ENCODE results near the gene PIPOX. TPM values are rescaled to one million over a fixed set of nuclear protein-coding genes. Genes with fewer than 3 reads are reported as not detected.

Gene PIPOX
- total RNA-seq, 1 donor: 1.7 TPM

DNA sequence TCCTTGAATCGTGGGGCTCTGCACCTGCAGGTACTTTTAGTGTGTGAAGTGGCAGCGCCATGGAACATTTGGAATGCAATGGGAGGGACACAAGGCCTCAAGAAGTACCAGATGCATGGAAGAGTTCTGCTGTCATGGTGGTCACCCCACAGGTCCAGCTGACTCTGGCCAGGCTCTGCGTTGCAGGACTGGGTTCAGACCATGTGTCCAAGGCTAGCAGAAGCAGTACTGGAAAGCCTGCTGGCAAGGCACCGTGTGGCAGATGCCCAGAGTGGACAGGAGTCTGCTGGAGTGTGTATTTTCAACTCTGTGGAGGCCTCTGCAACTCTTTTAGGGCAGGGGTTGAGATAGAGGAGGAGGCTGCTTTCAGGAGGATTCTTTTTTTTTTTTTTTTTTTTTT lies 2.1 kb downstream of the PIPOX start:
- no peak overlapping the region for H3K4me3 ChIP-seq (ENCODE audit: low read depth, low read length)
- TF ChIP-seq, protein P1, sequence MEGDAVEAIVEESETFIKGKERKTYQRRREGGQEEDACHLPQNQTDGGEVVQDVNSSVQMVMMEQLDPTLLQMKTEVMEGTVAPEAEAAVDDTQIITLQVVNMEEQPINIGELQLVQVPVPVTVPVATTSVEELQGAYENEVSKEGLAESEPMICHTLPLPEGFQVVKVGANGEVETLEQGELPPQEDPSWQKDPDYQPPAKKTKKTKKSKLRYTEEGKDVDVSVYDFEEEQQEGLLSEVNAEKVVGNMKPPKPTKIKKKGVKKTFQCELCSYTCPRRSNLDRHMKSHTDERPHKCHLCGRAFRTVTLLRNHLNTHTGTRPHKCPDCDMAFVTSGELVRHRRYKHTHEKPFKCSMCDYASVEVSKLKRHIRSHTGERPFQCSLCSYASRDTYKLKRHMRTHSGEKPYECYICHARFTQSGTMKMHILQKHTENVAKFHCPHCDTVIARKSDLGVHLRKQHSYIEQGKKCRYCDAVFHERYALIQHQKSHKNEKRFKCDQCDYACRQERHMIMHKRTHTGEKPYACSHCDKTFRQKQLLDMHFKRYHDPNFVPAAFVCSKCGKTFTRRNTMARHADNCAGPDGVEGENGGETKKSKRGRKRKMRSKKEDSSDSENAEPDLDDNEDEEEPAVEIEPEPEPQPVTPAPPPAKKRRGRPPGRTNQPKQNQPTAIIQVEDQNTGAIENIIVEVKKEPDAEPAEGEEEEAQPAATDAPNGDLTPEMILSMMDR (IDR thresholded peaks at IDR 0.05; ENCODE audit: insufficient read depth, low read depth, low read length): no peak
- DNase-seq (ENCODE audit: low read depth): no peak

DNA sequence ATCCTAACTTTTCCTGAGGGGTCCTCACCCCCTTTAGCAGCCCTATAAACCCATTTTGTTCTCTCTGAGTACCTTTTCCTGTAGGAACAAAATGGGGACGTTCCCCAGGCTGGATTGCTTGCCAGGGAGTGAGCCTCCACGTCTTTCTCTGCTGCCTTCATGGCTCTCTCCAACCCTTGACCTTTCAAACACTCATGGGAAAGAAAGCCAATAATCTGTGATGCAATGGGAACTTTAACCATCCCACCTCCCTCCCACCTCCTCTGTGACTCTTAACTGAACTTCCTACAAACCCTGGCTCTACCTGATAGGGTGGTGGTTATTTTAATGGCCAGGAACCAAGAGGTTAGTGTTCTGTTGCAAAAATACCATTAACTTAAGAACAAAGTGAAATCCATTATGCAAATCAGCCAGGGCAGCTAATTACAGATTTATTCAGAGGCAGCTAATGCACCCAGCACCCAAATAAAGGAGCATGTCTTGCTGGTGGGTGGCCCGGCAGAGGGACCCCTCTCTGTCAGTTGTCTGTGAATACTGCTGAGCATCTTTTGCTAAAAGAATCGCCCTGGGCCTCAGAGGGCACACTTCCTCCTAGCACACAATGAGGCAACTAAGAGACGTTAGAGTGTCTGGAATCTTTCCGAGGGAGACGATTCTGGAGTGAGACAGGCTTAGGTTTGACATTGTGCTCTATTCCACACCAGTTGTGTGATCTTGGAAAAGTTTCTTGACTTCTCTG lies 3.0 kb downstream of the PIPOX start:
- H3K4me3 ChIP-seq (ENCODE audit: low read depth, low read length): no peak overlapping the region
- DNase-seq (ENCODE audit: low read depth): no peak
- TF ChIP-seq, protein P1 (IDR thresholded peaks at IDR 0.05; ENCODE audit: insufficient read depth, low read depth, low read length): no peak

DNA sequence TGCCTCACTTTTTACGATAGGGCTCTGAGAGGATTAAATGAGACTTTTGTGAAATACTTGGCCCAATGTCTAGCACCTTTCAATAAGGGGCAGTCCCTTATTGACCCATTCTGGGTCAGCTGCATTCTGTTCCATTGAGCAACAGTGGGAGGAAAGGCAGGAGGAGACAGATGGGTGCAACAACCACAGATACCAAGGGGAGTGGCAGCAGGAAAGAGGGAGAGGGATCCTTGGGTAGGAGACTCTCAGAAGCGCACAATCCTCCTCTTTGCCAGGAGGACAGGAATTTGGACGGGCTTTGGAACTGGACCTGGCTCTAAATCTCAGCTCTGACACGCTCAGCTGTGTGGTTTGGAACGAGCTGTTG lies 3.5 kb downstream of the PIPOX start:
- no peak for DNase-seq (ENCODE audit: low read depth)
- TF ChIP-seq, protein P1 (IDR thresholded peaks at IDR 0.05; ENCODE audit: insufficient read depth, low read depth, low read length): no peak
- no peak overlapping the region for H3K4me3 ChIP-seq (ENCODE audit: low read depth, low read length)

DNA sequence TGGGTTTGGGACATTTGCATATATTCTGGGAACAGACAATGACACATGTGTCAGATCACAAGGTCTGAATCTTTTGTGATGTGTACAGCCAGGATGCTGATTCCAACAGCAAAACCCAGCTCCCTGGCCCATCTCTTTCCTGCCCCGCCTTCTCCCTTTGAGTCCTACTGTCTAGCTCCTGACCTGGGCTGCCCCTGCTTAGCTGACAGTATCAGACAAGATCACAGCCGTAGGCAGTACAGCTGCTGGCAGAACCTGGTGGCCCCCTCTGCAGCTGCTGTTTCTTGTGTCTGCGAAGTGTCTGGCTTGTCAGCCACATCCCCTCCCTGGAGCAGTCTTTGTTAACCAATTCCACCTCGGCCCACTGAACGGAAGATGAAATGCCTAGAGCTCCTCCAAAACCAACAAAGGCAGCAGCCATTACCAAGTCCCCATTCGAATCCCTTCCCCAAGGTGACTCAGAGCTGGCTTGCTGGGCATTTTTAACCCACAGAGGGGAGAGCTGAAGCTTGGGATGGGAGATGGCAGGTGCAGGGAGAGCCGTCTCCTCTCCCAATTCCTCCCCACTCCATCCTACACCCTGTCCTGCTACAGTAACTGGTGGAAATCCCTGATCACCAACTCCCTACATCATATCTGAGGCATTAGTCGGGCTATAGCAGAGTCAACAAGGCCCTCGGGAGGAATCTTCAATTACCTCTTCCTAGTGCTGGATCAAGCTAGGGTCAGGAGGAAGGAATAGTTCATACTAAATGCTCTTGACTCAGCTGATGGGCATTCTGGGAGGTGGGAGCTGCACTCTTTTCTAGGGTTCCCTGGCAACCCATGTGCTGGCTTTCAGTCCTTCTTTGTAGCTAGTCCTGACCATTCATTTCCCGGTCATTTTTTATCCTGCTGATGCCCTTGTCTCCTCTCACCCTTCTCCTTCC lies 5.8 kb downstream of the PIPOX start:
- DNase-seq (ENCODE audit: low read depth): no peak

DNA sequence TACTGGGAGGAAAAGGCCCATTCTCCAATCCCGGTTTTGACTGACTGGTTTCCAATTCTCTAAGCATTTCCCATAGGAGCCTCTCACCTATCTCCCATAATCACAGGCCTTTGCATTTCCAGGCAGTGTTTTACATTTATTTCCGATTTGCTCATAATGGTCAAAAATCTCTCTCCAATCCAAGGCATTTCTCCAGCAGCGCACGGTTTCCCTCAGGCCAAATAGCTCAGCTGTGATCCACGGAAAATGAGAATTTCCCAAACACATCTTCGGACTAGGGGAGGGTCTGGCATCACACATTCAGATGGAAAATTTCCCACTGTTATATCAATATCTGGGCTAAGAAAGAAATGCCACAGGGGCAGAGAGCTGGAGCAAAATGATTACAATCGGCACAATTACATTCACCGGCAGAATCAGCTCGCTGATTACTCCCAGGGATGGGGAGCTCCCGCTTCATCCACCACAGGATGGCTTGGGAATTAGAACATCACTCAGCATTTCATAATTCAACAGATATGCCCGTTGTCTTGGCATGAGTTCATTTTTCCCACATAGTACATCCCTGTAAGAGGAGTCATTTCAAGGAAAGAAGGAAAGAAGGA lies 6.7 kb downstream of the PIPOX start:
- no peak overlapping the region for H3K4me3 ChIP-seq (ENCODE audit: low read depth, low read length)
- TF ChIP-seq, protein P1 (IDR thresholded peaks at IDR 0.05; ENCODE audit: insufficient read depth, low read depth, low read length): no peak
- DNase-seq (ENCODE audit: low read depth): no peak

More for the DNA sequence above, 5.8 kb downstream of the PIPOX start:
- H3K4me3 ChIP-seq (ENCODE audit: low read depth, low read length): no peak overlapping the region
- TF ChIP-seq, protein P1 (IDR thresholded peaks at IDR 0.05; ENCODE audit: insufficient read depth, low read depth, low read length): no peak

DNA sequence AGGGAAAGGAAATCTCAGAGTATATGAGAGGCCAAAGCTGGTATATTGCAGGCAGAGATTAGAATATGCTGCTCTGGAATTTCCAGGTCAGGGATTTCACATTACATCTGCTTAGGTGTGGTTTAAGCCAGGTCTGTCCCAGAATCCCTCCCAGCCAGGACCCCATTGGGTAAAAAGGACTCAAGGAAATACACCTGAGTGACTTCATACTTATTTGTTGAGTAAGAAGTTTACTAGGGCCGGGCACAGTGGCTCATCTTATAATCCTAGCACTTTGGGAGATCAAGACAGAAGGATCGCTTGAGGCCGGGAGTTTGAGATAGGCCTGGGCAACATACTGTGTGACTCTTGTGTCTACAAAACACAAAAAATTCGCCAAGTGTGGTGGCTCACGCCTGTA lies 7.2 kb downstream of the PIPOX start:
- H3K4me3 ChIP-seq (ENCODE audit: low read depth, low read length): no peak overlapping the region
- DNase-seq (ENCODE audit: low read depth): no peak
- TF ChIP-seq, protein P1 (IDR thresholded peaks at IDR 0.05; ENCODE audit: insufficient read depth, low read depth, low read length): no peak
